ENCODE data around the gene ROR2. TPM values are rescaled to one million over a fixed set of nuclear protein-coding genes. Genes with fewer than 3 reads are reported as not detected.
A peak's percentile ranks its signal among the peaks of the same experiment; 100 is the strongest.

The ROR2 gene
- total RNA-seq, 4 donors from 2014 or later, result 37.4 to 71.8 (median 59.4) TPM

DNA sequence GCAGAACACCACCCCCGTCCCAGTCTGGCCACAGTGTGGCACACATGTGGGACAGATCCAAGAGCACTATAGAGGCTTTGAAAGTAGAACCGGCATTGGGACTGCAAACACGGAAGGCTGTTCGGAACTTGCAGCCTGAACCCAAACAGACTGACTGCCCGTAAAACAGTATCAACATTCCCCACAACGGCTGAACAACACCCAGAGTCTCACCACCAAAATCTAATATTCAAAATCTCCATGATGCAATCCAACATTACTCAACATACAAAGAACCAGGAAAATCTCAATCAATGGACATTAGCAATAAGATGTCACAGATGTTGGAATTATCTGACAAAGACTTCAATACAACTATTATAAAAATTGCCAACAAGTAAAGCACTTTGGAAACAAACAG, 82.3 kb downstream of the ROR2 start:
- 76% methylated on average over 6 of the region's 6 CpGs for WGBS
- Histone ChIP-seq H3K36me3 (no peaks in the 10 kb centered on the region), H3K9me3 (no peaks in the 10 kb centered on the region), H3K4me3 (no peak overlapping the region), H3K4me1 (peaks cover 0 to 57% (median 42%) of the 10 kb centered on the region in 4 donors), H3K27ac (replicated peaks in 1 of 4) (no peak overlapping the region), H3K27me3 (no peaks in the 10 kb centered on the region)
- TF ChIP-seq EP300 (IDR thresholded peaks at IDR 0.05) (no peak), POLR2AphosphoS5 (IDR thresholded peaks at IDR 0.05) (no peak), POLR2A (IDR thresholded peaks at IDR 0.05; ENCODE audit: low read depth) (no peak)
- TF ChIP-seq, protein P1, sequence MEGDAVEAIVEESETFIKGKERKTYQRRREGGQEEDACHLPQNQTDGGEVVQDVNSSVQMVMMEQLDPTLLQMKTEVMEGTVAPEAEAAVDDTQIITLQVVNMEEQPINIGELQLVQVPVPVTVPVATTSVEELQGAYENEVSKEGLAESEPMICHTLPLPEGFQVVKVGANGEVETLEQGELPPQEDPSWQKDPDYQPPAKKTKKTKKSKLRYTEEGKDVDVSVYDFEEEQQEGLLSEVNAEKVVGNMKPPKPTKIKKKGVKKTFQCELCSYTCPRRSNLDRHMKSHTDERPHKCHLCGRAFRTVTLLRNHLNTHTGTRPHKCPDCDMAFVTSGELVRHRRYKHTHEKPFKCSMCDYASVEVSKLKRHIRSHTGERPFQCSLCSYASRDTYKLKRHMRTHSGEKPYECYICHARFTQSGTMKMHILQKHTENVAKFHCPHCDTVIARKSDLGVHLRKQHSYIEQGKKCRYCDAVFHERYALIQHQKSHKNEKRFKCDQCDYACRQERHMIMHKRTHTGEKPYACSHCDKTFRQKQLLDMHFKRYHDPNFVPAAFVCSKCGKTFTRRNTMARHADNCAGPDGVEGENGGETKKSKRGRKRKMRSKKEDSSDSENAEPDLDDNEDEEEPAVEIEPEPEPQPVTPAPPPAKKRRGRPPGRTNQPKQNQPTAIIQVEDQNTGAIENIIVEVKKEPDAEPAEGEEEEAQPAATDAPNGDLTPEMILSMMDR (IDR thresholded peaks at IDR 0.05), result no peak
- DNase-seq (ENCODE audit: extremely low spot score), result no peak
- intact Hi-C loops (cut with DNase I), result no loop called here

DNA sequence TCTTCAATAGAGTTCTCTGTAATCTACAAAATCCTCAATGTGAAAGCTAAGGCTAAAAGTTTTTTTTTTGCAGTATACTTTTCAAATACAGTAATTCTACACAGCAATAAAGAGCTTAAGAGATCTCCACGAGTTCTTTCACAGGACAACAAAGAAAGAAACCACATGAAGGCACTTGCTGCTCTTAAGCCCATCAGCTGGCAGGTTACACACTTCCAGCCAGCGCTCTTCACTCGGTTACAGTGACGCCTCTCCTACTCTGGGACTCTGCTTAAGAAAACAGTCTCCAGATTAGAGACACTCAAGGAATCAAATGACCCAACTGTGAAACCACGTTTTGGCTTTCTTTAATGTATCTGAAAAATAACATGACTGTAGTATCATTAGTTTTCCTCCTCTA, 85.0 kb downstream of the ROR2 start:
- Histone ChIP-seq H3K36me3 (no peaks in the 10 kb centered on the region), H3K9me3 (no peaks in the 10 kb centered on the region), H3K27ac (replicated peaks in 1 of 4) (peak overlapping the region; percentile 20 to 62 (median 58)), H3K4me3 (no peak overlapping the region), H3K4me1 (peaks cover 0 to 37% (median 24%) of the 10 kb centered on the region in 4 donors), H3K27me3 (no peaks in the 10 kb centered on the region)
- TF ChIP-seq POLR2A (IDR thresholded peaks at IDR 0.05; ENCODE audit: low read depth) (no peak), POLR2AphosphoS5 (IDR thresholded peaks at IDR 0.05) (peak in 1 of 2 donors; percentile 9), EP300 (IDR thresholded peaks at IDR 0.05) (no peak)
- TF ChIP-seq, protein P1 (IDR thresholded peaks at IDR 0.05), result no peak
- WGBS, result 22% methylated on average over 5 of the region's 5 CpGs
- intact Hi-C loops (cut with DNase I), result no loop called here
- DNase-seq (ENCODE audit: extremely low spot score), result no peak

DNA sequence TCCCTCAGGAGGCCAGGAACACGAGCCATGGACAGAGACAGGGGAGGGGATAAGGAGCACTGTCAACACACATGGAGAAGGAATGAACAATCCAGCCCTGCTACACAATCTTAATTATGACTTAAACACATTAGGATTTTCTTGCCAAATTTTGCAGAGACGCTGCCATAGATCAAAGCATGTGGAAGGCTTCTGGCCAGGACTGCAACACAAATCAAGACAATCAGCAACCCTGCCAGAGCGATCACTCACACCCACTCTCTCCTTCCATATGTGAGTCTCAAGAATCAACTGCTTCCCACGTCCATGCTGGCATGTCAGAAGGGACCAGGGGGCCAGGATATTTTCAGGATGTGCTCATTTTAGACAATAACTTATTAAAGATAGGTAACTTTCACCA, 85.6 kb downstream of the ROR2 start:
- Histone ChIP-seq H3K4me3 (no peak overlapping the region), H3K27ac (replicated peaks in 1 of 4) (peak overlapping the region; percentile 20 to 62 (median 58)), H3K36me3 (no peaks in the 10 kb centered on the region), H3K27me3 (no peaks in the 10 kb centered on the region), H3K9me3 (no peaks in the 10 kb centered on the region), H3K4me1 (peaks cover 0 to 35% (median 24%) of the 10 kb centered on the region in 4 donors)
- TF ChIP-seq EP300 (IDR thresholded peaks at IDR 0.05) (no peak), POLR2AphosphoS5 (IDR thresholded peaks at IDR 0.05) (no peak), POLR2A (IDR thresholded peaks at IDR 0.05; ENCODE audit: low read depth) (no peak)
- TF ChIP-seq, protein P1 (IDR thresholded peaks at IDR 0.05), result no peak
- WGBS, result 13% methylated on average over 4 of the region's 4 CpGs
- no peak for DNase-seq (ENCODE audit: extremely low spot score)
- intact Hi-C loops (cut with DNase I), result no loop called here

DNA sequence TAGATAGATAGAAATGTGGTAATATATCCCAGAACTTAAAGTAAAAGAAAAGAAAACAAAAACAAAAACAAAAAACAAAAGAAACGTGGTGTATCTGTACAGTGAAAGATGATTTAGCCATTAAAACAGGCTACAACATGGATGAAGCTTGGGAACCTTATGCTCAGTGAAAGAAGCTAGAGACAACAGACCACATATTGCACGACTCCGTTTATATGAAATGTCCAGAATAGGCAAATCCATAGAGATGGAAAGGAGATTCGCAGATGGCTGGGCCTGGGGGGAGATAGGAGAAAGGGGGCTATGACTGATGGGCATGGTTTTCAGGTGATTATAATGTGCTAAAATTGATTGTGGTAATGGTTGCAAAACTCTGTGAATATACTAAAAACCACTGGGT, 86.6 kb downstream of the ROR2 start:
- no peak for TF ChIP-seq POLR2AphosphoS5 (IDR thresholded peaks at IDR 0.05)
- TF ChIP-seq EP300 (IDR thresholded peaks at IDR 0.05), result no peak
- TF ChIP-seq, protein P1 (IDR thresholded peaks at IDR 0.05), result no peak
- TF ChIP-seq POLR2A (IDR thresholded peaks at IDR 0.05; ENCODE audit: low read depth), result no peak
- peak overlapping the region in 1 of 4 donors; percentile 29 for H3K27ac ChIP-seq (replicated peaks in 1 of 4)
- no peaks in the 10 kb centered on the region for H3K27me3 ChIP-seq
- no peaks in the 10 kb centered on the region for H3K36me3 ChIP-seq
- no peaks in the 10 kb centered on the region for H3K9me3 ChIP-seq
- intact Hi-C loops (cut with DNase I), result no loop called here
- no peak for DNase-seq (ENCODE audit: extremely low spot score)
- 76% methylated on average over 4 of the region's 4 CpGs for WGBS
- no peak overlapping the region for H3K4me3 ChIP-seq
- H3K4me1 ChIP-seq, result peaks cover 0 to 34% (median 27%) of the 10 kb centered on the region in 4 donors
